A673 (cell line): ENCODE measurements around the gene IL11. TPM values are rescaled to one million over a fixed set of nuclear protein-coding genes. Genes with fewer than 3 reads are reported as not detected.

ENCODE experiments used
- BruUV-seq: library from RNA; stranded (reverse); fragments of 400-500 nt; replicated peaks from 2 replicates; lab custom pipeline; 2021; lab: Mats Ljungman, UMichigan
- CTCF ChIA-PET: fragments of 300-600 bp; sonication (Branson Sonifier 250); formaldehyde crosslinking; loops from one replicate; lab custom pipeline; 2022; ENCODE audit warnings: antibody characterized with exemption; lab: Charles Lee
- POLR2A ChIA-PET: fragments of 300-600 bp; sonication (Branson Sonifier 250); formaldehyde crosslinking; loops from one replicate; lab custom pipeline; 2022; ENCODE audit warnings: antibody characterized with exemption; ENCODE audit not compliant: low non-redundant PET; lab: Charles Lee
- DNase-seq: peaks from one replicate; pipeline ENCODE4 v3.0.0-alpha.2; 2015; ENCODE audit warnings: low spot score
- H3K27ac ChIP-seq: fragments of 200-600 bp; sonication (generic); 2 replicates; pipeline ENCODE4 v1.5.1; 2016; ENCODE audit warnings: mixed run types, low read depth, mild to moderate bottlenecking, mixed read lengths, antibody characterized with exemption, low read length; ENCODE audit not compliant: poor library complexity, severe bottlenecking
- H3K27me3 ChIP-seq: fragments of 200-600 bp; sonication (generic); replicated peaks from 2 replicates; pipeline ENCODE4 v1.6.1; 2017; ENCODE audit warnings: mixed run types, low read depth, mild to moderate bottlenecking, mixed read lengths, antibody characterized with exemption, low read length; ENCODE audit not compliant: insufficient read depth, poor library complexity
- H3K36me3 ChIP-seq: fragments of 200-600 bp; sonication (generic); 2 replicates; pipeline ENCODE4 v1.6.1; 2016; ENCODE audit warnings: mixed run types, mild to moderate bottlenecking, mixed read lengths, antibody characterized with exemption, low read length; ENCODE audit not compliant: insufficient read depth, poor library complexity, severe bottlenecking
- H3K4me1 ChIP-seq: fragments of 200-600 bp; sonication (generic); 2 replicates; pipeline ENCODE4 v1.6.1; 2017; ENCODE audit warnings: mixed run types, mild to moderate bottlenecking, mixed read lengths, antibody characterized with exemption, low read length; ENCODE audit not compliant: insufficient read depth, poor library complexity, severe bottlenecking
- H3K4me3 ChIP-seq: fragments of 200-600 bp; sonication (generic); 2 replicates; pipeline ENCODE4 v1.5.1; 2016; ENCODE audit warnings: low read depth, mixed run types, mild to moderate bottlenecking, mixed read lengths, low read length; ENCODE audit not compliant: poor library complexity, severe bottlenecking
- H3K9me3 ChIP-seq: fragments of 200-600 bp; sonication (generic); 2 replicates; pipeline ENCODE4 v1.6.1; 2016; ENCODE audit warnings: mixed run types, low read depth, mild to moderate bottlenecking, mixed read lengths, antibody characterized with exemption, low read length; ENCODE audit not compliant: poor library complexity, severe bottlenecking
- CTCF ChIP-seq: fragments of 300-800, 200-600 bp; sonication (generic); conservative IDR thresholded peaks from 2 replicates; pipeline ENCODE4 v1.5.1; 2017; ENCODE audit warnings: low read depth, mild to moderate bottlenecking, antibody characterized with exemption, low read length, moderate library complexity, mixed read lengths
- EZH2 ChIP-seq: fragments of 200-600 bp; sonication (generic); IDR thresholded peaks from 2 replicates; pipeline ENCODE4 v1.6.1; 2017; ENCODE audit warnings: borderline replicate concordance, low read depth, mild to moderate bottlenecking, mixed read lengths, antibody characterized with exemption, low read length; ENCODE audit not compliant: poor library complexity, severe bottlenecking
- intact Hi-C: fragments of 100-400 bp; cut with micrococcal nuclease; formaldehyde crosslinking; loops from one replicate; pipeline ENCODE4 v1.10.0; 2022; ENCODE audit not compliant: unreplicated experiment
- total RNA-seq: library from RNA; stranded (reverse); gene quantifications from 2 replicates; pipeline ENCODE4 v1.2.3, GENCODE V29; 2021

The IL11 gene
- total RNA-seq, 1 experiment from 2014 or later, result 0.47 TPM

GRCh38 chr19:55366790-55367189, 3.5 kb downstream of the IL11 start:
- Histone ChIP-seq H3K27me3 (peaks cover 15% of the 10 kb centered on the region), H3K9me3 (no peaks in the 10 kb centered on the region), H3K4me1 (no peaks in the 10 kb centered on the region), H3K36me3 (no peaks in the 10 kb centered on the region), H3K4me3 (no peak overlapping the region), H3K27ac (no peak overlapping the region)
- ChIA-PET CTCF (no interaction called here), POLR2A (interaction anchor here (0.6 kb wide), 1 partner anchor 249 kb away, joined by 5 read pairs; no protein-coding TSS in a partner anchor)
- DNase-seq, result no peak
- TF ChIP-seq EZH2 (no peak), CTCF (no peak)
- BruUV-seq, result no TSS peak
- intact Hi-C loops, result no loop called here

GRCh38 chr19:55365964-55366363, 4.3 kb downstream of the IL11 start:
- TF ChIP-seq EZH2, result no peak
- no peak for TF ChIP-seq CTCF

GRCh38 chr19:55365245-55365644, 5.0 kb downstream of the IL11 start:
- H3K4me3 ChIP-seq, result no peak overlapping the region
- no TSS peak for BruUV-seq
- DNase-seq, result no peak
- TF ChIP-seq CTCF, result no peak
- TF ChIP-seq EZH2, result no peak
- H3K27me3 ChIP-seq, result peaks cover 7% of the 10 kb centered on the region
- H3K27ac ChIP-seq, result no peak overlapping the region
- no peaks in the 10 kb centered on the region for H3K36me3 ChIP-seq
- intact Hi-C loops, result no loop called here
- ChIA-PET POLR2A (no interaction called here), CTCF (no interaction called here)
- H3K9me3 ChIP-seq, result no peaks in the 10 kb centered on the region
- no peaks in the 10 kb centered on the region for H3K4me1 ChIP-seq

More at GRCh38 chr19:55365964-55366363, 4.3 kb downstream of the IL11 start:
- Histone ChIP-seq H3K27me3 (peaks cover 12% of the 10 kb centered on the region), H3K9me3 (no peaks in the 10 kb centered on the region), H3K36me3 (no peaks in the 10 kb centered on the region), H3K4me3 (no peak overlapping the region), H3K27ac (no peak overlapping the region), H3K4me1 (no peaks in the 10 kb centered on the region)
- intact Hi-C loops, result no loop called here
- ChIA-PET POLR2A (no interaction called here), CTCF (no interaction called here)
- BruUV-seq, result no TSS peak
- DNase-seq, result no peak
